Neuronal stem cell (in vitro differentiated cells): ENCODE results near the gene LRRN4.
A peak's percentile ranks its signal among the peaks of the same experiment; 100 is the strongest.

Source experiments
- DNase-seq: peaks from one replicate; pipeline ENCODE4 v3.0.0-alpha.2; 2013; ENCODE audit warnings: low spot score
- H2AFZ ChIP-seq: one replicate; pipeline ENCODE4 v1.6.1; 2013; ENCODE audit warnings: mild to moderate bottlenecking, low read length, inconsistent platforms
- H2AK5ac ChIP-seq: 2 replicates; pipeline ENCODE4 v1.6.1; 2013; ENCODE audit warnings: low read depth, mild to moderate bottlenecking, inconsistent platforms, low read length, moderate library complexity, mixed read lengths
- H2BK120ac ChIP-seq: 2 replicates; pipeline ENCODE4 v1.6.1; 2013; ENCODE audit warnings: low read depth, mild to moderate bottlenecking, inconsistent platforms, low read length, moderate library complexity, mixed read lengths
- H2BK12ac ChIP-seq: one replicate; pipeline ENCODE4 v1.6.1; 2013; ENCODE audit warnings: low read length, inconsistent platforms
- H2BK15ac ChIP-seq: 2 replicates; pipeline ENCODE4 v1.6.1; 2013; ENCODE audit warnings: mild to moderate bottlenecking, low read length, inconsistent platforms, mixed read lengths
- H2BK5ac ChIP-seq: one replicate; pipeline ENCODE4 v1.6.1; 2013; ENCODE audit warnings: inconsistent platforms, mild to moderate bottlenecking, low read length, moderate library complexity
- H3K14ac ChIP-seq: one replicate; pipeline ENCODE4 v1.6.1; 2013; ENCODE audit warnings: low read length, inconsistent platforms
- H3K18ac ChIP-seq: 2 replicates; pipeline ENCODE4 v1.6.1; 2013; ENCODE audit warnings: low read length, inconsistent platforms
- H3K23ac ChIP-seq: 2 replicates; pipeline ENCODE4 v1.6.1; 2013; ENCODE audit warnings: low read depth, mild to moderate bottlenecking, mixed read lengths, low read length, inconsistent platforms; ENCODE audit not compliant: poor library complexity
- H3K27ac ChIP-seq: replicated peaks from 3 replicates; pipeline ENCODE4 v1.5.1; 2013; ENCODE audit warnings: low read length, inconsistent platforms
- H3K27me3 ChIP-seq, 3 experiments: 2 replicates each; pipeline ENCODE4 v1.6.1; 2013; ENCODE audit warnings: low read length in 3 of 3, mild to moderate bottlenecking in 2 of 3, inconsistent platforms in 1 of 3, low read depth in 1 of 3, mixed read lengths in 1 of 3, moderate library complexity in 1 of 3; ENCODE audit not compliant: control insufficient read depth in 3 of 3, insufficient read depth in 3 of 3
- H3K36me3 ChIP-seq, 2 donors: replicated peaks in 1 of 2; 2 replicates each; pipeline ENCODE4 v1.6.1; 2013; ENCODE audit warnings: low read length in 2 of 2; ENCODE audit not compliant: control insufficient read depth in 2 of 2, insufficient read depth in 2 of 2
- H3K4ac ChIP-seq: 2 replicates; pipeline ENCODE4 v1.6.1; 2013; ENCODE audit warnings: inconsistent platforms, mild to moderate bottlenecking, low read length, moderate library complexity
- H3K4me1 ChIP-seq, 2 donors: 1 replicate in 1 of 2; 2 replicates in 1 of 2; pipeline ENCODE4 v1.6.1; 2013; ENCODE audit warnings: low read length in 2 of 2, low read depth in 1 of 2; ENCODE audit not compliant: control insufficient read depth in 2 of 2, insufficient read depth in 1 of 2
- H3K4me2 ChIP-seq: one replicate; pipeline ENCODE4 v1.6.1; 2013; ENCODE audit warnings: mild to moderate bottlenecking, low read length, inconsistent platforms; ENCODE audit not compliant: insufficient read depth, poor library complexity, severe bottlenecking
- H3K4me3 ChIP-seq, 2 donors: 2 replicates each; pipeline ENCODE4 v1.5.1; 2013; ENCODE audit warnings: low read length in 2 of 2, mild to moderate bottlenecking in 2 of 2, inconsistent platforms in 1 of 2, moderate library complexity in 1 of 2
- H3K79me1 ChIP-seq: one replicate; pipeline ENCODE4 v1.6.1; 2013; ENCODE audit warnings: low read depth, mild to moderate bottlenecking, inconsistent platforms, low read length, moderate library complexity
- H3K9ac ChIP-seq: one replicate; pipeline ENCODE4 v1.6.1; 2013; ENCODE audit warnings: mild to moderate bottlenecking, low read depth, low read length, inconsistent platforms; ENCODE audit not compliant: poor library complexity
- H3K9me3 ChIP-seq, 2 donors: replicated peaks in 1 of 2; 2 replicates each; pipeline versions ENCODE3 to v1.6.1; 2013; ENCODE audit warnings: low read length in 2 of 2, mild to moderate bottlenecking in 2 of 2, inconsistent platforms in 1 of 2, low read depth in 1 of 2, mixed read lengths in 1 of 2, moderate library complexity in 1 of 2; ENCODE audit not compliant: control insufficient read depth in 2 of 2, insufficient read depth in 1 of 2
- H4K8ac ChIP-seq: one replicate; pipeline ENCODE4 v1.6.1; 2013; ENCODE audit warnings: low read depth, mild to moderate bottlenecking, inconsistent platforms, low read length, moderate library complexity
- H4K91ac ChIP-seq: one replicate; pipeline ENCODE4 v1.6.1; 2013; ENCODE audit warnings: low read length, low read depth, mild to moderate bottlenecking, inconsistent platforms; ENCODE audit not compliant: poor library complexity
- WGBS, 2 donors: extraction: QIAGEN DNeasy Blood & Tissue Kit; methylation state at CpG; one replicate each; pipeline ENCODE4 v1.1.7; 2013; ENCODE audit warnings: missing lambda C conversion rate in 2 of 2, mixed read lengths in 1 of 2; ENCODE audit not compliant: insufficient read length in 2 of 2, insufficient replicate concordance in 1 of 2; ENCODE audit errors: extremely low coverage in 2 of 2; 5-methylcytosine and 5-hydroxymethylcytosine counted together

LRRN4 gene

GRCh38 chr20:6040540-6040939, 13.3 kb downstream of the LRRN4 start:
- Histone ChIP-seq H2AFZ (no peak overlapping the region), H2BK12ac (no peak overlapping the region), H4K91ac (no peak overlapping the region), H3K4me1 (peaks cover 0 to 5% of the 10 kb centered on the region in 2 donors), H2BK120ac (no peak overlapping the region), H3K79me1 (peaks cover 4% of the 10 kb centered on the region), H3K27me3 (no peaks in the 10 kb centered on the region), H3K9me3 (no peaks in the 10 kb centered on the region), H3K18ac (no peak overlapping the region), H3K36me3 (peaks cover 8 to 64% of the 10 kb centered on the region in 2 donors), H2BK5ac (no peak overlapping the region), H2AK5ac (no peak overlapping the region), H4K8ac (no peak overlapping the region), H3K4ac (no peak overlapping the region), H2BK15ac (no peak overlapping the region), H3K14ac (no peak overlapping the region), H3K4me3 (no peak overlapping the region), H3K23ac (no peak overlapping the region), H3K4me2 (no peak overlapping the region), H3K9ac (no peak overlapping the region), H3K27ac (no peak overlapping the region)
- DNase-seq = no peak
- no CpG with 5 or more reads among the region's 8 CpGs for WGBS, 2 donors

GRCh38 chr20:6039766-6040165, 14.1 kb downstream of the LRRN4 start:
- DNase-seq = no peak
- Histone ChIP-seq H3K23ac (no peak overlapping the region), H3K27ac (no peak overlapping the region), H3K9ac (no peak overlapping the region), H3K27me3 (no peaks in the 10 kb centered on the region), H2BK5ac (no peak overlapping the region), H2AK5ac (no peak overlapping the region), H3K4me1 (peaks cover 0 to 5% of the 10 kb centered on the region in 2 donors), H2BK120ac (no peak overlapping the region), H3K4ac (no peak overlapping the region), H4K91ac (no peak overlapping the region), H3K9me3 (no peaks in the 10 kb centered on the region), H4K8ac (no peak overlapping the region), H3K14ac (no peak overlapping the region), H3K4me3 (no peak overlapping the region), H2BK12ac (no peak overlapping the region), H3K18ac (no peak overlapping the region), H3K79me1 (peaks cover 4% of the 10 kb centered on the region), H2AFZ (no peak overlapping the region), H3K4me2 (no peak overlapping the region), H3K36me3 (peaks cover 8 to 72% of the 10 kb centered on the region in 2 donors), H2BK15ac (no peak overlapping the region)
- WGBS, 2 donors = no CpG with 5 or more reads among the region's 5 CpGs

GRCh38 chr20:6038256-6038655, 15.6 kb downstream of the LRRN4 start:
- Histone ChIP-seq H2BK120ac (no peak overlapping the region), H2BK15ac (no peak overlapping the region), H3K9me3 (no peaks in the 10 kb centered on the region), H3K23ac (no peak overlapping the region), H3K27me3 (no peaks in the 10 kb centered on the region), H2BK12ac (no peak overlapping the region), H3K4me2 (no peak overlapping the region), H2AFZ (no peak overlapping the region), H3K4me1 (peaks cover 0 to 5% of the 10 kb centered on the region in 2 donors), H3K14ac (no peak overlapping the region), H3K27ac (no peak overlapping the region), H3K36me3 (peaks cover 10 to 87% of the 10 kb centered on the region in 2 donors), H2AK5ac (no peak overlapping the region), H3K4me3 (no peak overlapping the region), H4K91ac (no peak overlapping the region), H2BK5ac (no peak overlapping the region), H3K9ac (peak overlapping the region; percentile 60), H3K18ac (no peak overlapping the region), H3K79me1 (peaks cover 4% of the 10 kb centered on the region), H3K4ac (no peak overlapping the region), H4K8ac (no peak overlapping the region)
- DNase-seq = no peak
- WGBS, 2 donors = no CpG with 5 or more reads among the region's 3 CpGs

GRCh38 chr20:6037082-6037481, 16.8 kb downstream of the LRRN4 start:
- no peak overlapping the region for H2AK5ac ChIP-seq
- H4K8ac ChIP-seq = no peak overlapping the region
- no peak overlapping the region for H3K14ac ChIP-seq
- no peak overlapping the region for H2BK5ac ChIP-seq
- H2BK15ac ChIP-seq = no peak overlapping the region
- H2BK12ac ChIP-seq = no peak overlapping the region
- no peak overlapping the region for H3K18ac ChIP-seq
- H3K36me3 ChIP-seq = peaks cover 8 to 92% of the 10 kb centered on the region in 2 donors
- no peak overlapping the region for H3K4me3 ChIP-seq
- H3K9ac ChIP-seq = no peak overlapping the region
- H3K27ac ChIP-seq = no peak overlapping the region
- no CpG with 5 or more reads among the region's 1 CpG for WGBS, 2 donors
- H4K91ac ChIP-seq = no peak overlapping the region
- H3K4me1 ChIP-seq = peaks cover 0 to 5% of the 10 kb centered on the region in 2 donors
- no peak overlapping the region for H3K23ac ChIP-seq
- H3K4ac ChIP-seq = no peak overlapping the region
- no peaks in the 10 kb centered on the region for H3K9me3 ChIP-seq
- no peak overlapping the region for H2AFZ ChIP-seq
- DNase-seq = no peak
- H3K4me2 ChIP-seq = no peak overlapping the region
- H3K79me1 ChIP-seq = peaks cover 4% of the 10 kb centered on the region
- no peak overlapping the region for H2BK120ac ChIP-seq
- no peaks in the 10 kb centered on the region for H3K27me3 ChIP-seq
